SK-N-SH treated with all-trans-retinoic acid at 6 μM for 48 hours (cell line): Measurements from ENCODE around the gene NBAS.

ENCODE experiments used
- ATAC-seq: fragments of 200-7000 bp; cut with Tn5 transposase; 3 replicates; pipeline ENCODE4 v1.9.1; 2020; ENCODE audit warnings: mild to moderate bottlenecking, moderate library complexity
- ARNTL ChIP-seq: fragments of 450-650 bp; formaldehyde crosslinking; IDR thresholded peaks from 2 replicates; pipeline ENCODE4 v1.5.0; 2020; ENCODE audit warnings: low read depth, mild to moderate bottlenecking, moderate library complexity, borderline replicate concordance
- CSDC2 ChIP-seq: fragments of 250-450 bp; sonication (Bioruptor Pico); IDR thresholded peaks from 2 replicates; pipeline ENCODE4 v1.5.0; 2020; ENCODE audit warnings: mild to moderate bottlenecking, moderate library complexity
- CSRNP3 ChIP-seq: fragments of 250-450 bp; sonication (Bioruptor Pico); IDR thresholded peaks from 2 replicates; pipeline ENCODE4 v1.5.1; 2021; ENCODE audit warnings: mild to moderate bottlenecking, moderate library complexity
- GLIS3 ChIP-seq: fragments of 250-450 bp; sonication (Bioruptor Pico); IDR thresholded peaks from 2 replicates; pipeline ENCODE4 v1.5.0; 2020; ENCODE audit warnings: mild to moderate bottlenecking, moderate library complexity
- ISL1 ChIP-seq: fragments of 250-450 bp; sonication (Bioruptor Pico); IDR thresholded peaks from 2 replicates; pipeline ENCODE4 v2.1.2; 2022; ENCODE audit warnings: mild to moderate bottlenecking, moderate library complexity
- OSR1 ChIP-seq: fragments of 250-450 bp; sonication (Bioruptor Pico); IDR thresholded peaks from 2 replicates; pipeline ENCODE4 v1.8.0; 2022; ENCODE audit warnings: moderate library complexity, mild to moderate bottlenecking, inconsistent platforms
- PATZ1 ChIP-seq: fragments of 250-450 bp; sonication (Bioruptor Pico); IDR thresholded peaks from 2 replicates; pipeline ENCODE4 v1.8.0; 2020; ENCODE audit warnings: mild to moderate bottlenecking, moderate library complexity, borderline replicate concordance
- POU6F1 ChIP-seq: fragments of 250-450 bp; sonication (Bioruptor Pico); IDR thresholded peaks from 2 replicates; pipeline ENCODE4 v1.8.0; 2021; ENCODE audit warnings: low read depth, mild to moderate bottlenecking, moderate library complexity, borderline replicate concordance
- RARB ChIP-seq: fragments of 250-450 bp; sonication (Bioruptor Pico); IDR thresholded peaks from 2 replicates; pipeline ENCODE4 v1.8.0; 2021; ENCODE audit warnings: mild to moderate bottlenecking, moderate library complexity
- SNAI2 ChIP-seq: fragments of 250-450 bp; sonication (Bioruptor Pico); IDR thresholded peaks from 2 replicates; pipeline ENCODE4 v1.5.0; 2020; ENCODE audit warnings: mild to moderate bottlenecking, moderate library complexity
- TCF4 ChIP-seq: fragments of 250-450 bp; sonication (Bioruptor Pico); IDR thresholded peaks from 2 replicates; pipeline ENCODE4 v1.8.0; 2021; ENCODE audit warnings: mild to moderate bottlenecking, moderate library complexity, borderline replicate concordance
- TOX ChIP-seq: fragments of 250-450 bp; sonication (Bioruptor Pico); IDR thresholded peaks from 2 replicates; pipeline ENCODE4 v1.8.0; 2021; ENCODE audit warnings: mild to moderate bottlenecking, moderate library complexity, borderline replicate concordance
- TSHZ2 ChIP-seq: fragments of 250-450 bp; sonication (Bioruptor Pico); IDR thresholded peaks from 2 replicates; pipeline ENCODE4 v1.5.0; 2020; ENCODE audit warnings: mild to moderate bottlenecking, moderate library complexity
- ZC3H10 ChIP-seq: fragments of 250-450 bp; sonication (Bioruptor Pico); IDR thresholded peaks from 2 replicates; pipeline ENCODE4 v1.5.1; 2021; ENCODE audit warnings: mild to moderate bottlenecking, moderate library complexity
- ZFP3 ChIP-seq: fragments of 250-450 bp; sonication (Bioruptor Pico); IDR thresholded peaks from 2 replicates; pipeline ENCODE4 v1.5.0; 2020; ENCODE audit warnings: mild to moderate bottlenecking, moderate library complexity
- ZFP30 ChIP-seq: fragments of 450-650 bp; formaldehyde crosslinking; IDR thresholded peaks from 2 replicates; pipeline ENCODE4 v1.5.0; 2022; ENCODE audit warnings: mild to moderate bottlenecking, moderate library complexity
- ZNF565 ChIP-seq: fragments of 450-650 bp; formaldehyde crosslinking; conservative IDR thresholded peaks from 2 replicates; pipeline ENCODE4 v1.5.0; 2020; ENCODE audit warnings: low read depth, mild to moderate bottlenecking, moderate library complexity
- ZNF70 ChIP-seq: fragments of 450-650 bp; formaldehyde crosslinking; IDR thresholded peaks from 2 replicates; pipeline ENCODE4 v1.5.0; 2020; ENCODE audit warnings: mild to moderate bottlenecking, moderate library complexity
- ZNF8 ChIP-seq: fragments of 450-650 bp; formaldehyde crosslinking; IDR thresholded peaks from 2 replicates; pipeline ENCODE4 v1.5.0; 2020; ENCODE audit warnings: mild to moderate bottlenecking, moderate library complexity
- TF ChIP-seq, protein P1 (sequence below): fragments of 250-450 bp; sonication (Bioruptor Pico); IDR thresholded peaks from 2 replicates; pipeline ENCODE4 v1.5.1; 2020; ENCODE audit warnings: low read depth, mild to moderate bottlenecking, moderate library complexity

Gene NBAS

GRCh38 chr2:15136639-15137038, 424.5 kb downstream of the NBAS start:
- no peak for ATAC-seq
- no peak for TF ChIP-seq ZNF8 (CRISPR knock-in tag)
- TF ChIP-seq TCF4 (CRISPR knock-in tag) = no peak
- TF ChIP-seq RARB (CRISPR knock-in tag) = no peak
- TF ChIP-seq ZNF565 (CRISPR knock-in tag) = no peak
- no peak for TF ChIP-seq CSDC2 (CRISPR knock-in tag)
- no peak for TF ChIP-seq SNAI2 (CRISPR knock-in tag)
- TF ChIP-seq POU6F1 = no peak
- no peak for TF ChIP-seq ISL1 (CRISPR knock-in tag)
- no peak for TF ChIP-seq ZC3H10 (CRISPR knock-in tag)
- TF ChIP-seq TOX (CRISPR knock-in tag) = no peak
- TF ChIP-seq CSRNP3 = no peak
- TF ChIP-seq ZFP3 (CRISPR knock-in tag) = no peak
- TF ChIP-seq OSR1 = no peak
- TF ChIP-seq ZFP30 (CRISPR knock-in tag) = no peak
- TF ChIP-seq, all 23 proteins: peak for 0

- TF ChIP-seq TOX (CRISPR knock-in tag) (no peak), GLIS3 (no peak), POU6F1 (no peak), TSHZ2 (CRISPR knock-in tag) (no peak), CSRNP3 (no peak), ZFP30 (CRISPR knock-in tag) (no peak), RARB (CRISPR knock-in tag) (no peak), TCF4 (CRISPR knock-in tag) (no peak), ZNF70 (CRISPR knock-in tag) (no peak), OSR1 (no peak), CSDC2 (CRISPR knock-in tag) (no peak), PATZ1 (no peak)
- no peak for ATAC-seq
Measured at GRCh38 chr2:15134957-15135356, 426.2 kb downstream of the NBAS start.

DNA sequence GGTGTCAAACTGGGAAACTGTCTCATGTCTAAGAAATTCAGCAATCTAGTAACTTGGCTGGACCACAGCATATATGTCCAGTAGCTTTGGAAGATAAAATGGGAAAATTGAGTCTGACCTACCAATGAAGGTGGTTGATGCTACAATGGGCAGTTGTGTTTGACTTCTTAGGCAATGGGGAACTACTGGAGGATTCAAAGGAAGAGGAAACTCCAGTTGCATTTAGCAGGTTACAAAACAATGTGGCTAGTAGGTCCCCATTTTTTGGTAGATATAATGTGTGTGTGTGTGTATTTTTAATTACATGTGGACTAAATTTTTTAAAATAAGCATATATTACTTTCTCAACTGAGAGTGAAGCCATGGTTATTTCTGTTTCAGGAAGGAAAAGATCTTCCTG, 427.7 kb downstream of the NBAS start:
- no peak for ATAC-seq
- TF ChIP-seq CSRNP3 = no peak
- TF ChIP-seq CSDC2 (CRISPR knock-in tag) = no peak
- TF ChIP-seq ZFP3 (CRISPR knock-in tag) = no peak
- TF ChIP-seq, protein P1, sequence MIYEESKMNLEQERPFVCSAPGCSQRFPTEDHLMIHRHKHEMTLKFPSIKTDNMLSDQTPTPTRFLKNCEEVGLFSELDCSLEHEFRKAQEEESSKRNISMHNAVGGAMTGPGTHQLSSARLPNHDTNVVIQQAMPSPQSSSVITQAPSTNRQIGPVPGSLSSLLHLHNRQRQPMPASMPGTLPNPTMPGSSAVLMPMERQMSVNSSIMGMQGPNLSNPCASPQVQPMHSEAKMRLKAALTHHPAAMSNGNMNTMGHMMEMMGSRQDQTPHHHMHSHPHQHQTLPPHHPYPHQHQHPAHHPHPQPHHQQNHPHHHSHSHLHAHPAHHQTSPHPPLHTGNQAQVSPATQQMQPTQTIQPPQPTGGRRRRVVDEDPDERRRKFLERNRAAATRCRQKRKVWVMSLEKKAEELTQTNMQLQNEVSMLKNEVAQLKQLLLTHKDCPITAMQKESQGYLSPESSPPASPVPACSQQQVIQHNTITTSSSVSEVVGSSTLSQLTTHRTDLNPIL (CRISPR knock-in tag) = no peak
- no peak for TF ChIP-seq TSHZ2 (CRISPR knock-in tag)
- no peak for TF ChIP-seq SNAI2 (CRISPR knock-in tag)
- TF ChIP-seq ARNTL = no peak
- no peak for TF ChIP-seq ZNF565 (CRISPR knock-in tag)
- TF ChIP-seq ZNF70 (CRISPR knock-in tag) = no peak
- no peak for TF ChIP-seq OSR1
- TF ChIP-seq RARB (CRISPR knock-in tag) = no peak
- TF ChIP-seq ZNF8 (CRISPR knock-in tag) = no peak
